ENCODE data around the gene MYO18B.

Gene MYO18B

DNA sequence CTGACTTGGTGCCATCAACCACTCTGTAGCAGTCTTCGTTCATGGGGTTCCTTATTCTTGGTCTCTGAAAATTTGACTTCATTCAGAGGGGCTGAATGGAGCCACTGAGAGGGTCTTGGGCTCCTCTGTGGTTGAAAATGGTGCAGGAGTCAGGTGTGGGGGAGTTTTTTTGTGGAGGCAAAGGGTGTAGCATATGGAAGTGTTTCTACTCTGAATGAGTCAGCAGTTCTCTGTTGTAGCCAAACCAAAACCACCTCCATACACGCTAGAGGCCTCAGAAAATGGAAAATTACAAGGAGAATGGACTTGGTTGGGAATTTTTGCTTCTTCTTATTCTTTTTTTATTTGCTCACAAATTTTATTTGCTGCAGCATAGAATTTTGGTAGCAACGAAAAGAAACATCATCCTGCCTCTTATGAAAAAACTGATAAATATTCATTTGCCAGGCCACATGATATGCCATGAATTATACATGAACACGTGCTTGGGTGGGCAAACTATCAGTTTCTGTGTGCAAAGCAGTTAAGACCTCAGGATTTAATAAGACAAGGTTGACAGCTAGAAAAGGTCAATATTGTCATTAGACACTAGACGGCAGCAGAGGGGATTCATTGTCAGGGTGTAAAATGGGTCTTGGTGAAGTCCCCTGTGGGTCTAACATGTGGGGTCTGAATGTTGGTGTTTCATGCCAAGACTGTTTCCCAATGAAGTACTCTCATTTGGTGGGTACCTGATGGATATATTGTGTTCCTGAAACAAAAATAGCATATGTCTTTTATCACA lies 111.7 kb downstream of the MYO18B start:
- peak in 1 of 2 experiments; percentile 25 for DNase-seq

DNA sequence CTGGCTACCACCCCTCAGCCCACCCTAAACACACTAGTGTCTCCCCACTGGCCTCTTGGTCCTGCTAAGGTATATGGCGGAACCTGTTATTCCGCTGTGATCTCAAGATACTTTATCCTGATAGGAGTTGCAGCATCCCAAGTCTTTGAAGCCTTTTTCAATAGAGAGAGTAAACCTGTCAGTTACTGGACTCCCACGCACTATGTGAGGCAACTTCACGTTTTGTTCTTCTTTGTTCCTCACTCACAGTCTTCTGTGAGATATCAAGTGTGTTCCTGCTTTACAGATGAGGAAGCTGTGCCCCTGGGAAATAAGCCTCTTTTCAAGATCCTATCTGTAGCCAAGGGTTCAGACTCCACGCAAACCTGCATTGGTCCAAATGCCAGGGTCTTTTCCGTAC lies 127.8 kb downstream of the MYO18B start:
- DNase-seq, result no peak

- DNase-seq, result no peak
Observed at GRCh38 chr22:25874327-25874726, 132.3 kb downstream of the MYO18B start.

- no peak for DNase-seq
Observed at GRCh38 chr22:25875461-25875860, 133.5 kb downstream of the MYO18B start.

DNA sequence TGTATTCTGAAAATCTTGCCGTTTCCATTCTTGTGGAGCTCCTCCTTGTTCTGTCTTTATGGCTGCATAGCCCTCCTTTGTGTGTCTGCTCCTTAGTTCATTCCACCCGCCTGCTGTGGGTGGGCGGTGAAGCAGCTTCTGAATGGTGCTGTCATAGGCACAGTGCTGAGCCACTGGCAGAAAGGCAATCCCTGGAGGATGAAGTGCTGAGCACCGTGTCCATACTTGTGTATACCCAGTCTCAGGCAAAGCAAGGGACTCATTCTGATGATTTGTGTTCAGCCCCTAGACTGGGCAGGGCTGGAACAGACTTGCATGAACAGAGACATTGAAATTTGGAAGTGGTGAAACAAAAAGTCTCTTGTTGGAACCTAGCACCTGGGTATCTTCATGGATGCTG lies 134.9 kb downstream of the MYO18B start:
- no peak for DNase-seq

DNA sequence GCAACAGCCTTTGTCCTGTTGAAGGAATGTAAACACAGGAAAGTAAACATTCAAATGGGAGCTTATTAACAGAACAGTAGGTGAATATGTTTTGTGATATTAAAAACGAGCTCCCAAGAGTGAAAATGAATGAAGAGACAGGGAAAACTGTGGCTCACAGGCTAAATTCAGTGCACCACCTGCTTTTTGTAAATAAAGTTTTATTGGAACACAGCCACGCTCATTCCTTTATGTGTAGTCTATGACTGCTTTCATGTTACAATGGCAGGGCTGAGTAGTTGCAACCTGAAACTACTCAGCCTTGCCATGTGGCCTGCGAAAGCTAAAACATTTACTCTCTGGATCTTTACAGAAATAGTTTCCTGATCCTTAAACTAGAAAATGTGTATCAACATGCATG lies 136.9 kb downstream of the MYO18B start:
- no peak for DNase-seq

DNA sequence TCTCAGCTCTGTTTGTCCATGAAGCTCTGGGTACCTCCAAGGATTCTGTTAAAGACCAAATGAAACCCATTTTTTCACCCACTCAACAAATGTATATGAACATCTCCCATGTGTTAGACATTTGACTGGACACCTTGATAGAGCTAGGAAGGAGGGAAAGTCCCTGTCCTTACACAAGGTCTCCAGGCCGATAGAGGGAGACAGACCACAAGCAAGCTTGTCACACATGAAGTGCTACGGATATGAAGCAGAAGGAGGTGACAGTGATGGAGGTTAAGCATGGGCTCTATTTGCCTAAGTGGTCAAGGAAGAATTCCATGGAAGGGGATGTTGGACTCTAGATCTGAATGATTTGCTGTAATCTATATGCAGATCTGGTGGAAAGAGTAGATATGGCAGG lies 138.5 kb downstream of the MYO18B start:
- DNase-seq, result no peak

GRCh38 chr22:25881210-25881755 lies 139.3 kb downstream of the MYO18B start:
- DNase-seq, result no peak

- DNase-seq, result no peak
Observed at GRCh38 chr22:25882360-25882759, 140.4 kb downstream of the MYO18B start.

- no peak for DNase-seq
Observed at GRCh38 chr22:25883482-25884033, 141.6 kb downstream of the MYO18B start.

- DNase-seq, result no peak
Observed at GRCh38 chr22:25884121-25884520, 142.1 kb downstream of the MYO18B start.

DNA sequence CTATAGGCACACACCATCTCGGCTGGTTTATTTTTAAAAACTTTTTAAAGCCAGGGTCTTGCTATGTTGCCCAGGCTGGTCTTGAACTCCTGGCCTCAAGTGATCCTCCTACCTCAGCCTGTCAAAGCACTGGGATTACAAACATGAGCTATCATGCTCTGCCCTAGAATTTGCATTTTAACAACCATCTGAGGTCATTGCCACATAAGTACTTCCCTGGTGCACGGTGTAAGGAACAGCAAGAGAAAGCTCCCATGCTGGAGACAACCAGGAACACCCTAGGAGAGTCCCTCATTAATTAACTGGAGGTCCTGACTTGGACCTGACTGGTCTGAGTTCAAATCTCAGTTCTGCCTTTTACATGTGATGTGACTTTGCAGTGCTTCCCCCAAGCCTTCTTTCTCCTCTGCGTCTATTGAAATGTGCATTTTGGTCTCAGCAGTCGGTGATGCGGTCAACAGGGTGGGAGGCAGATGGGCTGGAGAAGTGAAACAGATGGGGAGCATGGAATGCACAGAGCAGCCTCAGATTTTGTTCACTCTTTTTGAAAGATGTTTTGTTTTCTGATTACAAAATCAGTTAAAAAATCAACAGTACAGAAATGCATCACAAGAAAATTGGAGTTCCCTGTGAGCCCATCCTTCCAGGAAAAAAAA lies 146.5 kb downstream of the MYO18B start:
- no peak for DNase-seq

- DNase-seq, result no peak
Observed at GRCh38 chr22:25890651-25891050, 148.7 kb downstream of the MYO18B start.

DNA sequence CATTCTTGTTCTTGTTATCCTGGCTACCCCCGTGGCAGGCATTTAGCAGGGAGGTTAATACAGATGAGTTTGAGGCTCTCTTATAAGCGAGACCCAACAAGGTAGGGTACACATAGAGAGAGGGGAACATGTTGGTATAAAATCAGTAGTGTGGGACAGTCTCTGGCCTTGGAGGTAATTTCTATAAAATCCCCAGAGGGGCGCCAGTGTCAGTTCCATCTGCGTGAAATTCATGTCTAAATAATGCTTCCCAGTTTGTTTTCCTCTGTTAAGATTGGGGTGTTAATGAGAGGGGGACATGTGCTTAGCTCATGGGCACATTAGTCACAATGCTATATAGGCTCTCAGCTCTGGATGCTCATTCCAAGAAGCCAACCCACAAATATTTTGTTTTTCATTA lies 150.7 kb downstream of the MYO18B start:
- no peak for DNase-seq

GRCh38 chr22:25895678-25896077 lies 153.7 kb downstream of the MYO18B start:
- no peak for DNase-seq

- no peak for DNase-seq
Observed at GRCh38 chr22:25896098-25896497, 154.1 kb downstream of the MYO18B start.

- no peak for DNase-seq
Observed at GRCh38 chr22:25896592-25896991, 154.6 kb downstream of the MYO18B start.

DNA sequence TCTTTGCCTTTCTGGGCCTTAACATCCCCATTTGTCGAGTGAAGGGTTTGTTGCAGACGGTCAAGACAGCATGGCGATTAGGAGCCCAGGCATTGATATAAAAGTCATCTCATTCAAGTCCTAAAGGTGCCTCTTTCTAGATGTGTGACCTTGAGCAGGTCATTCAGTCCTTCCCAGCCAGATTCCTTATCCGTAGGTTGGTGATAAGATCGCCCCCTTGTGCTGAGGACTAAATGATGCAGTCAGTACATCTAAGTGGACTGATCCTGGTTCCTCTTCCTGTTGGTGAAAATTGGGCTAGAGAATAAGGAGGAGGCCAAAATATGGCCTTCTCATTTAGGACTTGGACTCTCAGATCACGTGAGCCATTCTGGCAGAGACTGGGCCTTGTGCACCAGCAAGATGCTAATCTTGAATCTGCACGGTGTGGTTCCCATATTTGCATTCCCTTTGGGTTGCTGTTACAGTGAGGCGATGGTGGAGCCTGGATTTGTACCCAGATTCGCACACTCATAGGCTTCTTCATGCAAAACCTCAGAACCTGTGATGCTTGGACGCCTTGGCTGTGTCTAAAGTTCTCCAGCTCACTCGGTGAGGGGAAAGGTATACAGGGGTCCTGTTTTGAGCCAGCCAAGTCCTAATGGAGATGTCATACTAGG lies 156.8 kb downstream of the MYO18B start:
- peak; percentile 10 to 42 for DNase-seq

GRCh38 chr22:25899566-25899965 lies 157.6 kb downstream of the MYO18B start:
- peak; percentile 22 to 70 for DNase-seq

DNA sequence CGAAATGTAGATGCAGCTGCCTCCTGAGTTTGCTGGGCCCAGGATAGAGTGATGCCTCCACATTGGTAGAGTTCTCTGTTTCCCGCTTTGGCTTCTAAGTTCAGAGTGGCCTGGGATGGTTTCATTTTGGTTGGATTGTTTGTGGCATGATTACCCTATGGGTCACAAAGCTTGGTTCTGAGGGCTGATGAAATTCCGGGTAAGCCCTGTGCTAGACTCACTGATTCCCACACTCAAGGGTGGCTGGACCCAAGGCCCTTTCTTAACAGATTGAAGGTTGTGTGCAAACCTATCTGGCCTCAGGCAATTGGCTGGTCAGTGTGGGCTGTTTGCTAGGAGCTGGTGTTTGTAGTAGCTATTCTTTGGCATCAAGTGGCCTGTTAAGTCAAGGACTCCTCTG lies 158.4 kb downstream of the MYO18B start:
- no peak for DNase-seq

GRCh38 chr22:25900880-25901279 lies 158.9 kb downstream of the MYO18B start:
- DNase-seq, result peak; percentile 15 to 53

- no peak for DNase-seq
Observed at GRCh38 chr22:25902402-25902801, 160.4 kb downstream of the MYO18B start.

GRCh38 chr22:25903294-25903693 lies 161.3 kb downstream of the MYO18B start:
- DNase-seq, result no peak
